DOHH2 (cell line): Measurements from ENCODE around the gene NCAM2.

ENCODE experiments used
- CTCF ChIP-seq: fragments of 200-600 bp; sonication (generic); IDR thresholded peaks from one replicate; pipeline ENCODE4 v1.5.1; 2014; ENCODE audit warnings: antibody characterized with exemption, mild to moderate bottlenecking, low read depth, low read length; ENCODE audit not compliant: poor library complexity, severe bottlenecking
- EZH2phosphoT487 ChIP-seq: fragments of 200-600 bp; sonication (generic); IDR thresholded peaks from 2 replicates; pipeline ENCODE4 v1.6.1; 2017; ENCODE audit warnings: borderline replicate concordance, mild to moderate bottlenecking, antibody characterized with exemption, low read length, moderate library complexity, mixed read lengths

- TF ChIP-seq EZH2phosphoT487 (no peak), CTCF (no peak)
Observed at GRCh38 chr21:21345296-21345695, 347.1 kb downstream of the NCAM2 start.
